Cardiac muscle cell (in vitro differentiated cells and primary cell): ENCODE measurements around the gene TMEM187. TPM values are rescaled to one million over a fixed set of nuclear protein-coding genes. Genes with fewer than 3 reads are reported as not detected.

ENCODE experiments used
- DNase-seq, 2 donors: peaks; one replicate each; pipeline versions ENCODE4 v3.0.0 to v3.0.0-alpha.2; 2010 to 2017; ENCODE audit warnings: low read depth in 1 of 2, low spot score in 1 of 2
- H3K27ac ChIP-seq: fragments of 200-600 bp; sonication (generic); 2 replicates; pipeline ENCODE4 v1.5.1; 2016
- H3K27me3 ChIP-seq: fragments of 200-600 bp; sonication (generic); 2 replicates; pipeline ENCODE4 v1.6.0; 2016; ENCODE audit warnings: control low read depth
- H3K36me3 ChIP-seq: fragments of 200-600 bp; sonication (generic); 2 replicates; pipeline ENCODE4 v1.5.1; 2016; ENCODE audit warnings: control low read depth
- H3K4me1 ChIP-seq: fragments of 200-600 bp; sonication (generic); 2 replicates; pipeline ENCODE4 v1.8.1; 2017; ENCODE audit warnings: low read depth, mild to moderate bottlenecking, mixed run types
- H3K4me3 ChIP-seq: fragments of 200-600 bp; sonication (generic); 2 replicates; pipeline ENCODE4 v1.5.1; 2016; ENCODE audit warnings: mild to moderate bottlenecking
- H3K9me3 ChIP-seq: fragments of 200-600 bp; sonication (generic); 2 replicates; pipeline ENCODE4 v1.5.1; 2017; ENCODE audit warnings: low read depth, mild to moderate bottlenecking, control low read depth
- CTCF ChIP-seq: IDR thresholded peaks from 2 replicates; pipeline ENCODE4 v1.5.1; 2012; ENCODE audit warnings: low read depth, mild to moderate bottlenecking, low read length
- polyA plus RNA-seq: library from polyadenylated mRNA; unstranded; fragments of >200 nt; fragmentation: Nextera tagmentation; extraction: Ambion mirVana; gene quantifications from 2 replicates; pipeline ENCODE4 v1.2.1, GENCODE V29; 2016
- total RNA-seq: library from RNA; depleted of rRNA; stranded (reverse); fragments of >200 nt; gene quantifications from 2 replicates; pipeline ENCODE4 v1.2.3, GENCODE V29; 2016

Gene TMEM187
- total and polyA plus RNA-seq, 2 experiments from 2014 or later = 12.9 TPM

DNA sequence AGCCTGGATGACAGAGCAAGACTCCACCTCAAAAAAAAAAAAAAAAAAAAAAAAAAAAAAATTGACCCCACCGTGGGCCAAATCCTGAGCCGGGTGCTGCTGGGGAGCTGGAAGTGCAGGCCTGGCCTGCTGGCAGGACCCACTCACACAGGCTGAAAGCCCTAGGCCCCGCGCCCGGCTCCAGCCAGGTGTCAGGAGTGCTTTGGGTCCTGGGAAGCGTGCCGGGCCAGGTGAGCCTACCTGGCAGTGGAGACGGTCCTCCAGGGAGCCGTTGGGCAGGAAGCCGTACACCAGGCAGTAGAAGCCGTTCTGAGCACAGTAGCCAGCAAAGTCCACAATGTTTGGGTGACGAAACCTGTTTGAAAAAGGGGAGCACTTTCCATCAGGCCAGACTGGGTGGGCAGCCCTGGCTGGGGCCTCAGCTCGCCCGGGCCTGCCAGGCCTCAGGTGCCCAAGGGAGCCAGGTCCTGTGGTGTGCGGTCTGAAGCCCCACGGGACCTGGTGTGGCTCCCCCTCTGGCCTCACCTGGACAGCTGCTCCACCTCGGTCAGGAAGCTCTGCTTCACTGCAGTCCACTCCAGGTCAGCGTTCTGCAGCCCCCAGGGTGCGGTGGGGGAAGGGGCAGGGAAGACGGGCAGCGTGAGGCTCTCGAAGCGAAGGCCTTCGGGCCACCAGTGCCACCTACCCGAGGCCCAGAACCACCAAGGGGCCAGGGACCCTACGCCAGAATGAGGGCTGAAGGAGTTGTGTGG, 45.4 kb downstream of the TMEM187 start:
- Histone ChIP-seq H3K36me3 (no peaks in the 10 kb centered on the region), H3K4me3 (no peak overlapping the region), H3K27ac (no peak overlapping the region), H3K9me3 (no peaks in the 10 kb centered on the region), H3K4me1 (peaks cover 15% of the 10 kb centered on the region), H3K27me3 (no peaks in the 10 kb centered on the region)
- TF ChIP-seq CTCF = no peak
- DNase-seq = no peak

DNA sequence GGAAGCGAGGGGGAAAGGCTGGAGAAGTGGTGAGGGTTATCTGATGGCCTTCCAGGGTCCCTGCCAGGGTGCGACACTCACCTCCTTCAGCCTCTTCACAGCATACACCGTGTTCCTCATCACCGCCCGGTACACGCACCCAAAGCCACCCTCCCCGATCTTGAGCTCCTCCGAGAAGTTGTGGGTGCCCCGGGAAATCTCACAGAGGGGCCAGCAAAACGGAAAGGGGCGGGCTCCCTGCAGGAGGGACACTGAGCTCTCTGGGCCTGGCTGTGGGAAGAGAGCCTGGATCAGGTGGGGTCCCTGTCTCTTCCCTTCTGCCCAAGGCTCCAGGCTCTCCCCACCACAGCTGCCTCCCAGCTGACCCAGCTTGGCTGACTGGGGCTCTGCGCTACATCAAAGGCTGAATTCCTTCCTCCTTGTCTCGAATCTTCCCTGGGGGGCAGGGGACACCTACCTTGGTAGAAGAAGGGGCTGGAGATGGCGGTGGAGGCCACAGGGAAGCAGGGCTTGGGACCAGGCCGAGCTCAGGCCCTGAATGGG, 46.0 kb downstream of the TMEM187 start:
- no peak for DNase-seq
- Histone ChIP-seq H3K27ac (no peak overlapping the region), H3K9me3 (no peaks in the 10 kb centered on the region), H3K27me3 (no peaks in the 10 kb centered on the region), H3K4me1 (peaks cover 21% of the 10 kb centered on the region), H3K4me3 (no peak overlapping the region), H3K36me3 (no peaks in the 10 kb centered on the region)
- no peak for TF ChIP-seq CTCF

GRCh38 chrX:154019061-154019621, 46.6 kb downstream of the TMEM187 start:
- Histone ChIP-seq H3K27me3 (no peaks in the 10 kb centered on the region), H3K4me3 (no peak overlapping the region), H3K36me3 (no peaks in the 10 kb centered on the region), H3K4me1 (peaks cover 27% of the 10 kb centered on the region), H3K9me3 (no peaks in the 10 kb centered on the region), H3K27ac (no peak overlapping the region)
- no peak for DNase-seq
- no peak for TF ChIP-seq CTCF

DNA sequence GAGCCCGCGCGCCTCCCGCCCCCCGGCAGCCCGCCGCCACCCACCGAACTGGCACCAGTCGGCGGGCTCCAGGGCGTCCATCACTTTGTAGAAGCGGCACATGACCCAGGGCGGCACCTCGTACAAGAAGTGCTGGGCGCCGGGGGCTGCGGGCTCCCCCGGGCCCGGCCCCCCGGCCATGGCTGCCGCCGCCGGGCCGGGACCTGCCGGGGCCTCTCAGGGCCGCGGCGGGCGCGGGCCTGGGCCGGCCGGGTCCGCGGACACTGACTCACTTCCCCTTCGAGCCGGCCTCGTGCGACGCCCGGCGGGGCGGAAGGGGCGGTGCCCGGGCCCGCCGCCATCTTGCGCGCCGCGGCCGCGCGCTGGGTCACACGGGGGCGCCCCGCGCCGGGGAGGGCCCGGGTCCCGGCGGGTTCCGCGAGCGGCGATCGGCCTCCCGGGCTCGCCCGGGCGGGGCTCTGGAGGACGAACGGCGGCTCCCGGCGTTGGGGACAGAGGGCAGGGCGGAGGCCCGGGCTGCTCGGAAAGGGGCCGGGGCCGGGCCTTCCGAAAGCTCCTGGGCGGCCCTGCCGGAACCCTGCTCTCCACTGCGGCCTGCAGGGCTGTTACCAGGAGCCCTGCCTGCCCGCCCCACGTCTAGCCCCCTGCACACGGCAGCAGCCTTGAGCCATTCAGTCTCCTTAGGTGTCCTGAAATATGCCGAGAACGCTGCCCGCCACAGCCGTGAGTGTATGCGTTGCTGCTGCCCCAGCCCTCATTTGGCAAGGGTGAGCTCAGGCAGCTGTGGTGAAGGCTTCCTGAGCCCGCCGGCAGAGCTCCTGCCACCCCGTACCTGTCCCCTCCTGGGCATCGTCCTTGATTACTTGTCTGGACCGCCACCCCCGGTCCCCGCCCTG, 47.3 kb downstream of the TMEM187 start, which contains the start of gene IRAK1:
Gene IRAK1 (minus strand): TSS at position 270 of the 896 bp plus-strand sequence. CDS start 90 bp downstream, at position 180.
- no peak for TF ChIP-seq CTCF
- Histone ChIP-seq H3K9me3 (no peaks in the 10 kb centered on the region), H3K27me3 (no peaks in the 10 kb centered on the region), H3K36me3 (no peaks in the 10 kb centered on the region), H3K4me1 (peaks cover 33% of the 10 kb centered on the region), H3K4me3 (peak within 1 kb of the TSS; percentile 23), H3K27ac (peak within 1 kb of the TSS; percentile 73)
- peak; percentile 51 to 68 for DNase-seq

DNA sequence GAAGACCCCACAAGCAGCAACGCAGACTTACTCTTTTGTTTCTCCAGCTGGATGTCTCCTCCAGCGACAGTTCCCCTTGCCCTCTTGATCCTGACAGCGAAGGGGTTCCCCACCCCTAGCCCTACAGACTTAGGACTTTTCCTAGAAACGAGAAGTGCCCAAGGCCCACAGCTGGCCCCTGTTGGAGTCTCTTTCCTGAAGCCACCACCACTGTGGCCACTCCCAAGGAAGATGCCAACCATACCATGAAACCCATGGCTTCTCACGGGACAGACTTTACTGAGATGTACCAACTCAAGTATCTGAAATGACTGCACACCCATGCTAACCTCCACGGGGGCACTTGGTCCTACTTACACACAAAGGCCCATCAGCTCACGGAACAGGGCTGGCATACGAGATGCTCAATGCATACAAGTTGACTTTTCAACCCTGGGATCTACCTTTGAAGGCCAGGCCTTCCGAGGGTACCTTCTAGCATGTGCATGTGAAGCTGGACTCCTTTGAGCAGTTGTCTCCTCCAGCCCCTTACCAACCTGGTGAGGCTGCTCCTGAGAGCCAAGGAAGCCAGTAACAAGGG, 48.1 kb downstream of the TMEM187 start:
- no peaks in the 10 kb centered on the region for H3K9me3 ChIP-seq
- H3K27me3 ChIP-seq = no peaks in the 10 kb centered on the region
- H3K4me3 ChIP-seq = peak overlapping the region; percentile 23
- peaks cover 34% of the 10 kb centered on the region for H3K4me1 ChIP-seq
- H3K36me3 ChIP-seq = no peaks in the 10 kb centered on the region
- TF ChIP-seq CTCF = no peak
- no peak for DNase-seq
- peak overlapping the region; percentile 73 for H3K27ac ChIP-seq
